Measurements from ENCODE around the gene ATRIP.

DNA sequence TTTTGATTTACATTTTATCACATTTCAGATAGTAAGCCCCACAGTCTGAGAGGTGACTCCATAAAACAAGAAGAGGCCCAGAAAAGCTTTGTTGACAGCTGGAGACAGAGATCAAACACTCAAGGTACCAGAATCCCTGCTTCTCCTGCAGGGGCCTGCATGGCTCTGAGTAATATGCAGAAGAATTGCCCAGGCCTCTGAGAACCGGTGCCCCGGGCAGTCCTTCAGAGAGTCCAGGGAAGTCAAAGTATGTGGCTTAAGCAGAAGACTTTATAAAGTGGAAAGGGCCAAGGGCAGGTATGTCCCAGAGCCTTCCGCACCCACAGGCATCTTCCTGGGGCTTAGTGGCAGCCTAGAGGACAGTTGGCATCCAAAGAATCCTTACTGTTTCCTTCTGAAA, 12.8 kb downstream of the ATRIP start:
- TF ChIP-seq, protein P1, sequence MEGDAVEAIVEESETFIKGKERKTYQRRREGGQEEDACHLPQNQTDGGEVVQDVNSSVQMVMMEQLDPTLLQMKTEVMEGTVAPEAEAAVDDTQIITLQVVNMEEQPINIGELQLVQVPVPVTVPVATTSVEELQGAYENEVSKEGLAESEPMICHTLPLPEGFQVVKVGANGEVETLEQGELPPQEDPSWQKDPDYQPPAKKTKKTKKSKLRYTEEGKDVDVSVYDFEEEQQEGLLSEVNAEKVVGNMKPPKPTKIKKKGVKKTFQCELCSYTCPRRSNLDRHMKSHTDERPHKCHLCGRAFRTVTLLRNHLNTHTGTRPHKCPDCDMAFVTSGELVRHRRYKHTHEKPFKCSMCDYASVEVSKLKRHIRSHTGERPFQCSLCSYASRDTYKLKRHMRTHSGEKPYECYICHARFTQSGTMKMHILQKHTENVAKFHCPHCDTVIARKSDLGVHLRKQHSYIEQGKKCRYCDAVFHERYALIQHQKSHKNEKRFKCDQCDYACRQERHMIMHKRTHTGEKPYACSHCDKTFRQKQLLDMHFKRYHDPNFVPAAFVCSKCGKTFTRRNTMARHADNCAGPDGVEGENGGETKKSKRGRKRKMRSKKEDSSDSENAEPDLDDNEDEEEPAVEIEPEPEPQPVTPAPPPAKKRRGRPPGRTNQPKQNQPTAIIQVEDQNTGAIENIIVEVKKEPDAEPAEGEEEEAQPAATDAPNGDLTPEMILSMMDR (IDR thresholded peaks at IDR 0.05) = no peak
- TF ChIP-seq POLR2A (IDR thresholded peaks at IDR 0.05) = no peak

Measured in tibial nerve (tissue), 3 donors.